HepG2 (cell line): Measurements from ENCODE around the gene COL25A1. TPM values are rescaled to one million over a fixed set of nuclear protein-coding genes. Genes with fewer than 3 reads are reported as not detected.

ENCODE experiments used
- ATAC-seq: fragments of 200-7000 bp; cut with Tn5 transposase; 3 replicates; pipeline ENCODE4 v1.9.1; 2020; ENCODE audit warnings: mild to moderate bottlenecking, moderate library complexity
- BruUV-seq: library from RNA; stranded (reverse); fragments of 400-500 nt; replicated peaks from 2 replicates; lab custom pipeline; 2021; lab: Mats Ljungman, UMichigan
- CTCF ChIA-PET: fragments of 300-600 bp; formaldehyde crosslinking; extraction: SDS; loops from one replicate; lab custom pipeline; 2021; ENCODE audit warnings: low total read pairs, inconsistent platforms, low intra/inter-chr PET ratio; lab: Yijun Ruan, JAX
- POLR2A ChIA-PET: fragments of 350-600 bp; sonication (Branson Sonifier 250); formaldehyde crosslinking; loops from one replicate; lab custom pipeline; 2020; ENCODE audit warnings: antibody characterized with exemption, inconsistent platforms; lab: Yijun Ruan, JAX
- DNase-seq: peaks from one replicate; pipeline ENCODE4 v3.0.0-alpha.2; 2015; ENCODE audit warnings: low spot score
- FAIRE-seq: peaks from 3 replicates; lab custom pipeline; 2011; peaks lifted over from hg19 to GRCh38; lab: Jason Lieb, UNC
- H2AFZ ChIP-seq: one replicate; pipeline ENCODE4 v1.6.1; 2011; ENCODE audit warnings: low read length, inconsistent platforms
- H3K27ac ChIP-seq: fragments of 300-600 bp; 3 replicates; pipeline ENCODE4 v1.8.0; 2011; ENCODE audit warnings: mixed run types, mild to moderate bottlenecking, mixed read lengths, low read length, inconsistent platforms; ENCODE audit not compliant: insufficient read depth; ENCODE audit errors: extremely low read length
- H3K27me3 ChIP-seq, 2 experiments: fragments of 200-600 bp in 1 of 2; 2 replicates in 1 of 2; 3 replicates in 1 of 2; pipeline versions ENCODE4 v1.6.0 to v1.8.0; 2011; ENCODE audit warnings: low read length in 2 of 2, mild to moderate bottlenecking in 2 of 2, moderate library complexity in 2 of 2, inconsistent platforms in 1 of 2; ENCODE audit not compliant: insufficient read depth in 2 of 2, control insufficient read depth in 1 of 2
- H3K36me3 ChIP-seq, 2 experiments: fragments of 200-600 bp in 1 of 2; replicated peaks in 1 of 2; 2 replicates in 1 of 2; 3 replicates in 1 of 2; pipeline versions ENCODE4 v1.5.1 to v1.8.0; 2011; ENCODE audit warnings: low read length in 2 of 2, inconsistent platforms in 1 of 2; ENCODE audit not compliant: insufficient read depth in 2 of 2, control insufficient read depth in 1 of 2
- H3K4me1 ChIP-seq: 2 replicates; pipeline ENCODE4 v1.5.1; 2012; ENCODE audit warnings: low read length, inconsistent platforms; ENCODE audit not compliant: insufficient read depth
- H3K4me2 ChIP-seq: 2 replicates; pipeline ENCODE4 v1.6.0; 2011; ENCODE audit warnings: low read depth, low read length, inconsistent platforms
- H3K4me3 ChIP-seq, 3 experiments: fragments of 200-600 bp in 1 of 3; sonication (generic), shearing (Covaris generic) in 1 of 3; replicated peaks in 1 of 3; 2 replicates each; pipeline ENCODE4 v1.5.1; 2011 to 2016; ENCODE audit warnings: low read length in 3 of 3, inconsistent platforms in 2 of 3, low read depth in 2 of 3, mild to moderate bottlenecking in 2 of 3, control low read depth in 1 of 3, mixed read lengths in 1 of 3; ENCODE audit not compliant: insufficient read depth in 1 of 3
- H3K79me2 ChIP-seq: one replicate; pipeline ENCODE4 v1.6.1; 2011; ENCODE audit warnings: low read length, inconsistent platforms; ENCODE audit not compliant: insufficient read depth
- H3K9ac ChIP-seq: 2 replicates; pipeline ENCODE4 v1.6.0; 2011; ENCODE audit warnings: mild to moderate bottlenecking, low read depth, low read length, inconsistent platforms; ENCODE audit not compliant: insufficient read depth
- H3K9me3 ChIP-seq: 2 replicates; pipeline ENCODE4 v1.5.1; 2012; ENCODE audit warnings: mild to moderate bottlenecking, low read length
- H4K20me1 ChIP-seq: 2 replicates; pipeline ENCODE4 v1.6.0; 2011; ENCODE audit warnings: inconsistent platforms, mild to moderate bottlenecking, low read length, moderate library complexity; ENCODE audit not compliant: insufficient read depth
- DNMT1 ChIP-seq: sonication (generic); formaldehyde crosslinking; IDR thresholded peaks from 2 replicates; pipeline ENCODE4 v1.5.1; 2020; ENCODE audit warnings: mild to moderate bottlenecking, missing genetic modification reagents
- GMEB1 ChIP-seq: sonication (generic); formaldehyde crosslinking; IDR thresholded peaks from 2 replicates; pipeline ENCODE4 v1.5.1; 2020; ENCODE audit warnings: missing genetic modification reagents, mild to moderate bottlenecking, borderline replicate concordance
- HNRNPLL ChIP-seq: fragments of 200-400 bp; formaldehyde crosslinking; IDR thresholded peaks from 2 replicates; pipeline ENCODE4 v1.6.1; 2017; ENCODE audit warnings: mild to moderate bottlenecking, low read depth, low read length; ENCODE audit not compliant: poor library complexity, severe bottlenecking
- KAT8 ChIP-seq: IDR thresholded peaks from 2 replicates; pipeline ENCODE4 v1.6.1; 2016; ENCODE audit warnings: missing genetic modification reagents, missing compliant biosample characterization
- NFIC ChIP-seq: IDR thresholded peaks from 2 replicates; pipeline ENCODE4 v1.6.1; 2012; ENCODE audit warnings: mild to moderate bottlenecking, low read length, inconsistent platforms
- POGK ChIP-seq: sonication (generic); formaldehyde crosslinking; conservative IDR thresholded peaks from 2 replicates; pipeline ENCODE4 v1.8.0; 2022; ENCODE audit warnings: mild to moderate bottlenecking, moderate library complexity, missing genetic modification reagents
- RBM39 ChIP-seq: fragments of 200-400 bp; formaldehyde crosslinking; IDR thresholded peaks from one replicate; pipeline ENCODE4 v1.6.1; 2018; ENCODE audit warnings: antibody characterized with exemption, mild to moderate bottlenecking, low read depth, low read length; ENCODE audit not compliant: poor library complexity, severe bottlenecking
- ZBTB7A ChIP-seq: sonication (generic); formaldehyde crosslinking; IDR thresholded peaks from 2 replicates; pipeline ENCODE4 v1.8.0; 2022; ENCODE audit warnings: mild to moderate bottlenecking, missing genetic modification reagents
- ZNF232 ChIP-seq: sonication (generic); formaldehyde crosslinking; IDR thresholded peaks from 2 replicates; pipeline ENCODE4 v1.4.0; 2020; ENCODE audit warnings: missing genetic modification reagents, borderline replicate concordance
- ZNF282 ChIP-seq: fragments of 450-650 bp; IDR thresholded peaks from 2 replicates; pipeline ENCODE4 v1.6.1; 2018; ENCODE audit not compliant: partially characterized antibody
- ZNF329 ChIP-seq: sonication (generic); formaldehyde crosslinking; IDR thresholded peaks from 2 replicates; pipeline ENCODE4 v1.9.0; 2021; ENCODE audit warnings: low read depth, mild to moderate bottlenecking, missing genetic modification reagents
- ZNF644 ChIP-seq: IDR thresholded peaks from 2 replicates; pipeline ENCODE4 v1.6.1; 2016; ENCODE audit warnings: low read depth
- ZNF678 ChIP-seq: sonication (generic); formaldehyde crosslinking; IDR thresholded peaks from 2 replicates; pipeline ENCODE4 v1.4.0; 2020; ENCODE audit warnings: mild to moderate bottlenecking, missing genetic modification reagents
- ZSCAN25 ChIP-seq: sonication (generic); formaldehyde crosslinking; IDR thresholded peaks from 2 replicates; pipeline ENCODE4 v1.8.0; 2022; ENCODE audit warnings: mild to moderate bottlenecking, missing genetic modification reagents
- WGBS: methylation state at CpG from one replicate; pipeline ENCODE4 v1.1.6; 2017; ENCODE audit warnings: low lambda C conversion rate; 5-methylcytosine and 5-hydroxymethylcytosine counted together
- in situ Hi-C: cut with HindIII; loops from 2 replicates; pipeline ENCODE4 v1.10.0; 2017; ENCODE audit warnings: low pct_unique_long_range_greater_than_20kb; ENCODE audit not compliant: extremely low pct_ligation_motif_present
- intact Hi-C: fragments of 100-400 bp; cut with micrococcal nuclease; formaldehyde crosslinking; loops from one replicate; pipeline ENCODE4 v1.10.0; 2022; ENCODE audit not compliant: unreplicated experiment
- polyA plus RNA-seq, 8 experiments: library from polyadenylated mRNA; depleted of rRNA in 3 of 8; stranded (reverse) in 7 of 8; unstranded in 1 of 8; fragments of >200 nt; fragmentation: Illumina TruSeq in 4 of 8; extraction: Trizol in 4 of 8; gene quantifications; 2 replicates each; pipeline versions ENCODE4 v1.2.1 to v1.2.3, GENCODE V29; 2011 to 2016; ENCODE audit warnings: low read depth in 4 of 8, missing spikeins in 1 of 8, mixed read lengths in 1 of 8; ENCODE audit not compliant: insufficient read depth in 1 of 8
- total RNA-seq, 5 experiments: library from RNA; depleted of rRNA; stranded (reverse); fragments of >200 nt; fragmentation: Illumina TruSeq; extraction: Trizol; gene quantifications; 2 replicates each; pipeline ENCODE4 v1.2.3, GENCODE V29; 2016; ENCODE audit warnings: low read depth in 1 of 5

COL25A1 gene
- total and polyA plus RNA-seq, 2 of the 13 experiments (the other 11 are each of a cell fraction or from before 2014, with no cell fraction given): not detected

- TF ChIP-seq POGK (CRISPR knock-in tag): no peak
- no peak for TF ChIP-seq ZNF678 (CRISPR knock-in tag)
- TF ChIP-seq DNMT1: no peak
- no peak for TF ChIP-seq ZBTB7A (CRISPR knock-in tag)
Observed at GRCh38 chr4:109313168-109314133, 11.0 kb upstream of the COL25A1 start (continued).

GRCh38 chr4:109303140-109303496 lies 660 bp upstream of the COL25A1 start:
- ATAC-seq (no peak), DNase-seq (no peak), FAIRE-seq (no peak)
- H3K9me3 ChIP-seq: no peaks in the 10 kb centered on the region
- POLR2A ChIA-PET: no interaction called here
- TF ChIP-seq ZNF644 (no peak), GMEB1 (no peak), NFIC (no peak), HNRNPLL (no peak), ZSCAN25 (CRISPR knock-in tag) (no peak), RBM39 (no peak), ZNF282 (no peak), ZNF329 (no peak), ZNF232 (CRISPR knock-in tag) (no peak), KAT8 (CRISPR knock-in tag) (no peak)
- CTCF ChIA-PET: no interaction called here
- H3K79me2 ChIP-seq: no peaks in the 10 kb centered on the region
- no peak overlapping the region for H3K9ac ChIP-seq
- H3K4me2 ChIP-seq: no peak overlapping the region
- no peaks in the 10 kb centered on the region for H4K20me1 ChIP-seq
- WGBS: 25% methylated on average over 10 of the region's 10 CpGs
- intact Hi-C loops: no loop called here
- no TSS peak for BruUV-seq
- H3K27me3 ChIP-seq: peaks cover 1 to 6% of the 10 kb centered on the region in 2 experiments; a peak in 3 of 5 replicates
- in situ Hi-C loops: no loop called here
- no peak overlapping the region for H2AFZ ChIP-seq
- H3K36me3 ChIP-seq: no peaks in the 10 kb centered on the region
- H3K4me1 ChIP-seq: no peaks in the 10 kb centered on the region
- no peak overlapping the region for H3K27ac ChIP-seq
- H3K4me3 ChIP-seq: no peak overlapping the region
